ENCODE results near the gene ACCS. TPM values are rescaled to one million over a fixed set of nuclear protein-coding genes. Genes with fewer than 3 reads are reported as not detected.

ACCS gene
- total and polyA plus RNA-seq, 2 of the 4 experiments (the other 2 are of a cell fraction), result 1.8 to 7.3 TPM

GRCh38 chr11:44097821-44098220 lies 31.8 kb downstream of the ACCS start:
- Histone ChIP-seq H3K27me3 (ENCODE audit: control insufficient read depth, insufficient read depth, low read length) (no peaks in the 10 kb centered on the region; the same call in 1 of the 2 replicates), H3K27ac (ENCODE audit: insufficient read depth, low read length) (no peak overlapping the region), H2BK120ac (ENCODE audit: low read depth, low read length) (no peak overlapping the region), H4K5ac (ENCODE audit: low read depth, low read length) (no peak overlapping the region), H2BK5ac (ENCODE audit: low read depth, low read length, poor library complexity, severe bottlenecking) (no peak overlapping the region), H3K4ac (ENCODE audit: low read depth, low read length) (no peak overlapping the region), H3K4me2 (ENCODE audit: low read depth, low read length) (no peak overlapping the region), H3K18ac (ENCODE audit: low read depth, low read length) (no peak overlapping the region), H3K9ac (ENCODE audit: low read depth, low read length) (no peak overlapping the region), H3K4me1 (ENCODE audit: control insufficient read depth, insufficient read depth, low read length) (0 out of 2 replicates have a peak, but pooled peaks cover 3% of the 10 kb centered on the region), H2AFZ (replicated peaks; ENCODE audit: low read length, poor library complexity) (no peak overlapping the region), H3K9me3 (ENCODE audit: control insufficient read depth, insufficient read depth, low read length) (no peaks in the 10 kb centered on the region), H3K36me3 (ENCODE audit: control insufficient read depth, insufficient read depth, low read length) (peaks cover 1% of the 10 kb centered on the region; the same call in 1 of the 2 replicates), H3K9me1 (ENCODE audit: insufficient read depth, low read length) (peaks cover 7% of the 10 kb centered on the region; the same call in 1 of the 2 replicates), H3K23ac (ENCODE audit: low read depth, low read length) (no peak overlapping the region; the same call in 1 of the 2 replicates), H2AK5ac (ENCODE audit: low read depth, low read length) (no peak overlapping the region), H2BK15ac (ENCODE audit: low read depth, low read length) (no peak overlapping the region), H3K4me3 (ENCODE audit: insufficient read depth, low read depth, low read length) (no peak overlapping the region), H4K20me1 (ENCODE audit: insufficient read depth, low read length) (peaks cover 35% of the 10 kb centered on the region), H3K79me1 (ENCODE audit: low read depth in 1 of 2, low read length in 2 of 2) (peaks cover 25 to 50% of the 10 kb centered on the region in 2 experiments), H3K14ac (replicated peaks; ENCODE audit: low read depth, low read length) (no peak overlapping the region), H2AK9ac (replicated peaks; ENCODE audit: low read depth, low read length, poor library complexity) (no peak overlapping the region), H3K56ac (ENCODE audit: extremely low read depth, insufficient read depth, low read length) (no peak overlapping the region), H4K8ac (ENCODE audit: low read depth in 2 of 2, low read length in 2 of 2) (no peak overlapping the region), H4K91ac (ENCODE audit: insufficient read depth, low read depth, low read length) (no peak overlapping the region), H2BK20ac (ENCODE audit: low read depth, low read length) (no peak overlapping the region)
- no CpG with 5 or more reads among the region's 2 CpGs for WGBS, 2 experiments (ENCODE audit: extremely low coverage in 2 of 2, insufficient read length in 1 of 2)
- DNase-seq (peak; percentile 13), ATAC-seq (ENCODE audit: low read depth) (no peak)
- intact Hi-C loops (cut with micrococcal nuclease) (loop anchor here (10.0 kb wide), 1 partner anchor 517 kb away; no protein-coding TSS in a partner anchor), in situ Hi-C loops (cut with MboI; ENCODE audit: low sequenced_read_pairs) (no loop called here), dilution Hi-C loops (cut with HindIII; ENCODE audit: low sequenced_read_pairs, unreplicated experiment) (no loop called here)
- no TSS peak for BruUV-seq (replicated peaks)
- TF ChIP-seq CTCF (conservative IDR thresholded peaks at IDR 0.05; ENCODE audit: low read depth, low read length), result no peak
- TF ChIP-seq ELK1 (IDR thresholded peaks at IDR 0.05; ENCODE audit: borderline replicate concordance, low read depth, low read length), result no peak
- no peak for TF ChIP-seq MAZ (IDR thresholded peaks at IDR 0.05; ENCODE audit: borderline replicate concordance, low read depth, low read length)
- TF ChIP-seq SMC3 (IDR thresholded peaks at IDR 0.05; ENCODE audit: low read depth, low read length), result no peak
- no peak for TF ChIP-seq CEBPB (IDR thresholded peaks at IDR 0.05; ENCODE audit: low read depth, low read length)
- no peak for TF ChIP-seq RAD21 (IDR thresholded peaks at IDR 0.05; ENCODE audit: low read length)
- TF ChIP-seq NFE2L2 (IDR thresholded peaks at IDR 0.05; ENCODE audit: low read depth, low read length), result no peak
- no peak for TF ChIP-seq MAFK (IDR thresholded peaks at IDR 0.05; ENCODE audit: low read depth, low read length)
- TF ChIP-seq USF2 (IDR thresholded peaks at IDR 0.05; ENCODE audit: low read depth, low read length), result no peak
- TF ChIP-seq RCOR1 (IDR thresholded peaks at IDR 0.05; ENCODE audit: insufficient replicate concordance, low read length), result no peak
- no peak for TF ChIP-seq MXI1 (IDR thresholded peaks at IDR 0.05; ENCODE audit: borderline replicate concordance, low read depth, low read length)
- no peak for TF ChIP-seq FOS (IDR thresholded peaks at IDR 0.05; ENCODE audit: low read depth, low read length)
- no peak for TF ChIP-seq POLR2A (IDR thresholded peaks at IDR 0.05; ENCODE audit: low read depth, low read length)
- TF ChIP-seq RFX5 (IDR thresholded peaks at IDR 0.05; ENCODE audit: low read depth, low read length), result no peak
- TF ChIP-seq BHLHE40 (IDR thresholded peaks at IDR 0.05; ENCODE audit: low read depth, low read length), result no peak
- CTCF ChIA-PET, result no interaction called here
- POLR2A ChIA-PET (ENCODE audit: unreplicated experiment), result no interaction called here

Data from IMR-90 (cell line).